ENCODE measurements around the gene AGRN.
"Not testable (repeated sequence)": the region's sequence is repeated elsewhere in the genome, so short reads cannot be mapped to it uniquely, and the experiment has no call there.

Gene AGRN

DNA sequence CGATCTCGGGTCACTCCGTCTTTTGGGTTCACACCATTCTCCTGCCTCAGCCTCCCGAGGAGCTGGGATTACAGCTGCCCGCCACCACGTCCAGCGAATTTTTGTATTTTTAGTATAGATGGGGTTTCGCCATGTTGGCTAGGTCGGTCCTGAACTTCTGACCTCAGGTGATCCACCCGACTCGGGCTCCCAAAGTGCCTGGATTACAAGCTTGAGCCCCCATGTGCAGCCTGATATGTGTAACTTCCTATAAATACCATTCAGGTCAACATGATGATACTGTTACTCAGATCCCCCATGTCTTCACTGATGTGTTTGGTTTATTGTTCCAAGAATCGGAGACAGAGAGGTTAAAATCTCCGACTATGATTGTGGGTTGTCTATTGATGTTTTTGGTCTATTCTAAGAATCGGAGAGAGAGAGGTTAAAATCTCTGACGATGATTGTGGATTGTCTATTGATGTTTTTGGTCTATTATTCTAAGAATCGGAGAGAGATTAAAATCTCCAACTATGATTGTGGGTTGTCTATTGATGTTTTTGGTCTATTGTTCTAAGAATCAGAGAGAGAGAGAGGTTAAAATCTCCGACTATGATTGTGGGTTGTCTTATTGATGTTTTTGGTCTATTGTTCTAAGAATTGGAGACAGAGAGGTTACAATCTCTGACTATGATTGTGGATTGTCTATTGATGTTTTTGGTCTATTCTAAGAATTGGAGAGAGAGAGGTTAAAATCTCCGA lies 78.9 kb downstream of the AGRN start:
- DNase-seq, result no peak

DNA sequence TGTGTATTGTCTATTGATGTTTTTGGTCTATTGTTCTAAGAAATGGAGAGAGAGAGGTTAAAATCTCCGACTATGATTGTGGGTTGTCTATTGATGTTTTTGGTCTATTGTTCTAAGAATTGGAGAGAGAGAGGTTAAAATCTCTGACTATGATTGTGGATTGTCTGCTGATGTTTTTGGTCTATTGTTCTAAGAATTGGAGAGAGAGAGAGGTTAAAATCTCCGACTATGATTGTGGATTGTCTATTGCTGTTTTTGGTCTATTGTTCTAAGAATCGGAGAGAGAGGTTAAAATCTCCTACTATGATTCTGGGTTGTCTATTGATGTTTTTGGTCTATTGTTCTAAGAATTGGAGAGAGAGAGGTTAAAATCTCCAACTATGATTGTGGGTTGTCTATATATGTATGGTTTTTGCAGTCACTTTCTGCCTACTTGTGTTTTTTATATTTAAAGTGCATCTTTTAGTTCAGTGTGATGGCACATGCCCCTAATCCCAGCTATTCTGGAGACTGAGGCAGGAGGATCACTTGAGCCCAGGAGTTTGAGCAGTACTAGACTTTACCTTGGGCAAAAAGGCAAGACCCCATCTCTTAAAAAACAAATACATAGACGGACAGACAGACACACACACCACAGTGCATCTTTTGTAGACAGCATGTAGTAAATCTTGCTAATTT lies 79.7 kb downstream of the AGRN start:
- no peak for DNase-seq

DNA sequence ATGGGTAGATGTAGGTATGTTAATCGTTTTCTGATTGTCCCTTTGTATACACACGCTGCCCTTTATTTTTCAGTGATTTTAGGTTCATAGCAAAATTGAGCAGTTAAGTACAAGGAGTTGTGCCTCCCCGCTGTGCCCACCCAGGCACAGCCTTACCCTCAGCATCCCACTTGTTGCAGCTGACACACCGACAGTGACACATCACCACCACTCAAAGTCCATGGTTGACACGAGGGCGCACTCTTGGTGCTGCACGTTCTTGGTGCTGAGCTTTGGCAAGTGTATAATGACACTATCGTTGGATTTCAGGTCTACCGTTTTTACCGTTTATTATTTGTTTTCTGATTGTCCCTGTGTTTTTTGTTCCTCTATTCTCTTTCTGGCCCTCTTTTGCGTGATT lies 80.4 kb downstream of the AGRN start:
- no peak for DNase-seq

DNA sequence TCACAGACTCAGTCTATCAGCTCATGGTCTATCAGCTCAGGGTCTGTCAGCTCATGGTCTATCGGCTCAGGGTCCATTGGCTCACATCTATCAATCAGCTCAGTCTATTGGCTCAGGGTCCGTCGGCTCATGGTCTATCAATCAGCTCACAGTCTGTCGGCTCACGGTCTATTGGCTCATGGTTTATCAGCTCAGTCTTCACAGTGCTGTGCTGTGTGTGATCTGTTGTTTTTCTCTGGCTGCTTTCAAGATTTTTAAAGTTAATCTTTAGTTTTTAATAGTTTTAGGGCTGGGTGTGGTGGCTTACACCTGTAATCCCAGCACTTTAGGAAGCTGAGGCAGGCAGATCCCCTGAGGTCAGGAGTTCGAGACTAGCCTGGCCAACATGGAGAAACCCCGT lies 81.6 kb downstream of the AGRN start:
- DNase-seq, result no peak

DNA sequence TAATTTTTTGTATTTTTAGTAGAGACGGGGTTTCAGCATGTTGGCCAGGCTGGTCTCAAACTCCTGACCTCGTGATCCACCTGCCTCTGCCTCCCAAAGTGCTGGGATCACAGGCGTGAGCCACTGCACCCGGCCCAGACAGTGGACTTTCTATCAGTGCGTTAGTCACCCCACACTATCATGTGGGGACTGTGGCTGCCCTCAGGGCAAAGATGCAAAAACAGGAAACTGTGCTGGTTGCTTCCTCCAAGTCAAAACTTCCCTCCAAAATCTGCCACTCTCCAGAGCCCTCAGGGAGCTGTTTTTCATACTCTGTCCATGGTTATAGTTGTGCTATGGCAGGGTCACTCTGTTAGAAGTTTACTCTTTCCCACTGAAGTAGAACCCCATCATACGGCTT lies 84.2 kb downstream of the AGRN start:
- DNase-seq, result not testable (repeated sequence)
